OCI-LY1 (cell line): ENCODE data around the gene BICDL2.
"Not testable (repeated sequence)": the region's sequence is repeated elsewhere in the genome, so short reads cannot be mapped to it uniquely, and the experiment has no call there.

Experiments used
- CTCF ChIP-seq: fragments of 200-600 bp; sonication (generic), shearing (Covaris generic); IDR thresholded peaks from 2 replicates; pipeline ENCODE4 v1.5.1; 2017; ENCODE audit warnings: mild to moderate bottlenecking, antibody characterized with exemption, low read length, moderate library complexity, mixed read lengths
- EZH2 ChIP-seq: fragments of 200-600 bp; sonication (generic), shearing (Covaris generic); IDR thresholded peaks from 2 replicates; pipeline ENCODE4 v1.8.0; 2017; ENCODE audit warnings: borderline replicate concordance, mixed run types, mild to moderate bottlenecking, antibody characterized with exemption, low read length, moderate library complexity, mixed read lengths

GRCh38 chr16:3083408-3083807 is 46.7 kb upstream of the BICDL2 start:
- TF ChIP-seq CTCF, EZH2: not testable (repeated sequence)
